IMR-90 (cell line): ENCODE data around the gene ACSBG1.

ENCODE experiments used
- BHLHE40 ChIP-seq: fragments of 150-350 bp; IDR thresholded peaks from 2 replicates; pipeline ENCODE4 v1.6.1; 2016; ENCODE audit warnings: mild to moderate bottlenecking, low read depth, low read length
- CEBPB ChIP-seq: IDR thresholded peaks from 2 replicates; pipeline ENCODE4 v1.6.1; 2012; ENCODE audit warnings: low read depth, low read length, improper control_type of control experiment
- CHD1 ChIP-seq: IDR thresholded peaks from 2 replicates; pipeline ENCODE4 v1.6.1; 2012; ENCODE audit warnings: low read depth, low read length, improper control_type of control experiment
- FOS ChIP-seq: fragments of 150-350 bp; IDR thresholded peaks from 2 replicates; pipeline ENCODE4 v1.6.1; 2016; ENCODE audit warnings: low read depth, low read length
- MAZ ChIP-seq: IDR thresholded peaks from 2 replicates; pipeline ENCODE4 v1.6.1; 2012; ENCODE audit warnings: low read depth, mild to moderate bottlenecking, low read length, improper control_type of control experiment, moderate library complexity, borderline replicate concordance
- MXI1 ChIP-seq: IDR thresholded peaks from 2 replicates; pipeline ENCODE4 v1.6.1; 2012; ENCODE audit warnings: low read depth, mild to moderate bottlenecking, low read length, moderate library complexity, borderline replicate concordance
- NFE2L2 ChIP-seq: fragments of 150-350 bp; IDR thresholded peaks from 2 replicates; pipeline ENCODE4 v1.6.1; 2016; ENCODE audit warnings: low read depth, mild to moderate bottlenecking, low read length
- POLR2A ChIP-seq: IDR thresholded peaks from 2 replicates; pipeline ENCODE4 v1.6.1; 2012; ENCODE audit warnings: mild to moderate bottlenecking, low read depth, low read length
- RAD21 ChIP-seq: IDR thresholded peaks from 2 replicates; pipeline ENCODE4 v1.6.1; 2012; ENCODE audit warnings: low read length, improper control_type of control experiment
- RFX5 ChIP-seq: IDR thresholded peaks from 2 replicates; pipeline ENCODE4 v1.8.0; 2012; ENCODE audit warnings: low read depth, mild to moderate bottlenecking, low read length, moderate library complexity
- TF ChIP-seq, protein P1 (sequence below): conservative IDR thresholded peaks from 2 replicates; pipeline ENCODE4 v1.5.1; 2012; ENCODE audit warnings: mild to moderate bottlenecking, low read depth, low read length, improper control_type of control experiment
- TF ChIP-seq, protein P2 (sequence below): fragments of 150-350 bp; IDR thresholded peaks from 2 replicates; pipeline ENCODE4 v1.6.1; 2017; ENCODE audit warnings: mild to moderate bottlenecking, antibody characterized with exemption, low read length, low read depth

DNA sequence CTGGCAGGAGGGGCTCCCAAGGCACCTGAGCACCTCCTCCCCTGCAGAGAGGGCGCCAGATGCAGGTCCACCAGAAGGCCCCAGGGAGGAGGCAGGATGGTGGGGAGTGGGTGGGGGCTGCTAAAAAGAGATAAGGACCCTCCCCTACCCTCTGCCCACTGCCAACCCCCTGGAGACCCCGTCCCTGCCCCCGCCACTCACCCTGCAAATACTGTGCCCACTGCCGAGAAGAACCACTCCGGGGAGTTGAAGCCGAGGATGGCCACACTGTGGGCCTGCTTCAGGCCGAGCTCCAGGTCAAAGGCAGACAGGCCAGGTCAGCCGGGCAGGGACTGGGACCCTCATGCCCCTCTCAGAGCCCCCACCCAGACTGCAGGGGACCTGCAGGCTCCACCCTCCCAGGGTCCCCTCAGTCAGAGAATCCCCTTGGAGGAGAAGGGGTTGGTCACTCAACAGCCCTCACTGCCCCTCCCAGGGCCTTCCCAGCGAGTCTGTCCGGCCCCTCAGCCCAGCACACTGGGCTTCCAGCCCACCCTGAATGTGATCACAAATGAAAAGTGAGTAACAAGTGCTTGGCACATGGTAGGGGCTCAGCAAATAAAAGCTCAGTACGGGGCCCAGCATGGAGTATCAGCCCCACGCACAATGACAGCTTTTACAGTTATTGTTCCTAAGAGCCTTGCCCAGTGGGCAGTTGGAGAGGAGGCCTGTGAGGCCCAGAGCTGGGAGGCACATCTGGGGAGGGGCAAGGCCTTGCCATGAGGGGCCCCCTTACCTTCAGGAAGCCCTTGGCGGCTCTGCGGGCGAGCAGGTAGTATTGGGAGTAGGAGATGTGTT, 40.4 kb downstream of the ACSBG1 start:
- TF ChIP-seq, protein P1, sequence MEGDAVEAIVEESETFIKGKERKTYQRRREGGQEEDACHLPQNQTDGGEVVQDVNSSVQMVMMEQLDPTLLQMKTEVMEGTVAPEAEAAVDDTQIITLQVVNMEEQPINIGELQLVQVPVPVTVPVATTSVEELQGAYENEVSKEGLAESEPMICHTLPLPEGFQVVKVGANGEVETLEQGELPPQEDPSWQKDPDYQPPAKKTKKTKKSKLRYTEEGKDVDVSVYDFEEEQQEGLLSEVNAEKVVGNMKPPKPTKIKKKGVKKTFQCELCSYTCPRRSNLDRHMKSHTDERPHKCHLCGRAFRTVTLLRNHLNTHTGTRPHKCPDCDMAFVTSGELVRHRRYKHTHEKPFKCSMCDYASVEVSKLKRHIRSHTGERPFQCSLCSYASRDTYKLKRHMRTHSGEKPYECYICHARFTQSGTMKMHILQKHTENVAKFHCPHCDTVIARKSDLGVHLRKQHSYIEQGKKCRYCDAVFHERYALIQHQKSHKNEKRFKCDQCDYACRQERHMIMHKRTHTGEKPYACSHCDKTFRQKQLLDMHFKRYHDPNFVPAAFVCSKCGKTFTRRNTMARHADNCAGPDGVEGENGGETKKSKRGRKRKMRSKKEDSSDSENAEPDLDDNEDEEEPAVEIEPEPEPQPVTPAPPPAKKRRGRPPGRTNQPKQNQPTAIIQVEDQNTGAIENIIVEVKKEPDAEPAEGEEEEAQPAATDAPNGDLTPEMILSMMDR = no peak
- no peak for TF ChIP-seq RFX5
- no peak for TF ChIP-seq POLR2A
- no peak for TF ChIP-seq NFE2L2
- no peak for TF ChIP-seq BHLHE40
- no peak for TF ChIP-seq MAZ
- no peak for TF ChIP-seq RAD21
- TF ChIP-seq MXI1 = no peak
- no peak for TF ChIP-seq CEBPB
- no peak for TF ChIP-seq CHD1
- TF ChIP-seq, protein P2, sequence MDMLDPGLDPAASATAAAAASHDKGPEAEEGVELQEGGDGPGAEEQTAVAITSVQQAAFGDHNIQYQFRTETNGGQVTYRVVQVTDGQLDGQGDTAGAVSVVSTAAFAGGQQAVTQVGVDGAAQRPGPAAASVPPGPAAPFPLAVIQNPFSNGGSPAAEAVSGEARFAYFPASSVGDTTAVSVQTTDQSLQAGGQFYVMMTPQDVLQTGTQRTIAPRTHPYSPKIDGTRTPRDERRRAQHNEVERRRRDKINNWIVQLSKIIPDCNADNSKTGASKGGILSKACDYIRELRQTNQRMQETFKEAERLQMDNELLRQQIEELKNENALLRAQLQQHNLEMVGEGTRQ = no peak
- no peak for TF ChIP-seq FOS
